ENCODE results near the gene MSANTD1. TPM values are rescaled to one million over a fixed set of nuclear protein-coding genes. Genes with fewer than 3 reads are reported as not detected.
A peak's percentile ranks its signal among the peaks of the same experiment; 100 is the strongest.

The MSANTD1 gene
- polyA plus RNA-seq, 1 of the 3 experiments (the other 2 are of a cell fraction): 0.15 TPM

DNA sequence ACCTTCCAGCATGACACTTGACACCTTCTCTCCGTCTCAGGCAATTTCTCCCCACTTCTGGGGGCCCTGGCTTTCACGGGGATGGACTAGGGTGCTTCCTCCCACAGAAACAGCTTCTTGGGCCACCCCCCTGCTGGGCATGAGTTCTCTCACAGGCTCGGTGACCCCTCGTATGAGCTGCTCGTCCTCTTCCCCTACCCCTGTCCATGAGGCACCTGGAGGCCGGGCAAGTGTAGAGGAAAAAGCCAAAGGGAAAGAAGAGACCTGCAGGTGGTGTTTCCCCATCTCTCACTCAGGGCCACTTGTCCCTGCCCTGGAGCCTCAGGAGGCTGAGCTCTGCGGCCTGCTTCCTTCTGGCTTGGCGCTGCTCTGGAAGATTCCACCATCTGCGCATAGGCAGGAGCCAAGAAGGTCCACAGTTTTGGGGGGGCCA, 41.9 kb downstream of the MSANTD1 start:
- Histone ChIP-seq H3K27me3 (ENCODE audit: insufficient read depth) (no peaks in the 10 kb centered on the region), H3K27ac (ENCODE audit: low read depth in 2 of 2, low read length in 1 of 2) (no peak overlapping the region), H3K4me3 (ENCODE audit: low read depth in 2 of 2, low read length in 1 of 2) (no peak overlapping the region; a peak in 1 of 4 replicates), H3K4me1 (ENCODE audit: control insufficient read depth in 1 of 2, insufficient read depth in 2 of 2, low read depth in 1 of 2, low read length in 1 of 2) (peaks cover 7 to 22% of the 10 kb centered on the region in 2 experiments; a peak in 2 of 4 replicates), H3K36me3 (replicated peaks in 1 of 2; ENCODE audit: control insufficient read depth in 1 of 2, insufficient read depth in 2 of 2, low read length in 1 of 2) (peaks cover 0 to 5% of the 10 kb centered on the region in 2 experiments), H3K4me2 (no peak overlapping the region), H3K9ac (no peak overlapping the region), H3K79me2 (ENCODE audit: insufficient read depth) (peaks cover 27% of the 10 kb centered on the region), H2AFZ (ENCODE audit: low read depth) (no peak overlapping the region), H3K9me2 (no peaks in the 10 kb centered on the region), H3F3A (replicated peaks; ENCODE audit: insufficient read depth) (no peaks in the 10 kb centered on the region), H4K20me1 (ENCODE audit: insufficient read depth) (no peaks in the 10 kb centered on the region), H3K9me3 (no peaks in the 10 kb centered on the region)
- TF ChIP-seq FOSL2 (IDR thresholded peaks at IDR 0.05; ENCODE audit: borderline replicate concordance, low read depth): no peak
- no peak for TF ChIP-seq MEF2A (IDR thresholded peaks at IDR 0.05; ENCODE audit: borderline replicate concordance, low read depth)
- no peak for TF ChIP-seq MXI1 (IDR thresholded peaks at IDR 0.05; ENCODE audit: low read depth, low read length)
- TF ChIP-seq, protein P1, sequence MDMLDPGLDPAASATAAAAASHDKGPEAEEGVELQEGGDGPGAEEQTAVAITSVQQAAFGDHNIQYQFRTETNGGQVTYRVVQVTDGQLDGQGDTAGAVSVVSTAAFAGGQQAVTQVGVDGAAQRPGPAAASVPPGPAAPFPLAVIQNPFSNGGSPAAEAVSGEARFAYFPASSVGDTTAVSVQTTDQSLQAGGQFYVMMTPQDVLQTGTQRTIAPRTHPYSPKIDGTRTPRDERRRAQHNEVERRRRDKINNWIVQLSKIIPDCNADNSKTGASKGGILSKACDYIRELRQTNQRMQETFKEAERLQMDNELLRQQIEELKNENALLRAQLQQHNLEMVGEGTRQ (IDR thresholded peaks at IDR 0.05; ENCODE audit: borderline replicate concordance, low read depth, low read length): no peak
- no peak for TF ChIP-seq YY1 (IDR thresholded peaks at IDR 0.05; ENCODE audit: low read depth)
- no peak for TF ChIP-seq SMC3 (IDR thresholded peaks at IDR 0.05; ENCODE audit: low read depth, low read length)
- TF ChIP-seq POLR2AphosphoS5 (IDR thresholded peaks at IDR 0.05; ENCODE audit: low read depth, low read length): no peak
- TF ChIP-seq, protein P2, sequence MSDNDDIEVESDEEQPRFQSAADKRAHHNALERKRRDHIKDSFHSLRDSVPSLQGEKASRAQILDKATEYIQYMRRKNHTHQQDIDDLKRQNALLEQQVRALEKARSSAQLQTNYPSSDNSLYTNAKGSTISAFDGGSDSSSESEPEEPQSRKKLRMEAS (IDR thresholded peaks at IDR 0.05; ENCODE audit: low read depth): no peak
- no peak for TF ChIP-seq GATA2 (CRISPR knock-in tag; IDR thresholded peaks at IDR 0.05)
- no peak for DNase-seq
- ChIA-PET POLR2A (no interaction called here), CTCF (interaction anchor here (0.6 to 1.5 kb wide), 3 partner anchors 55 to 176 kb away, joined by 3 read pairs; no protein-coding TSS in a partner anchor)
- 98% methylated on average over 8 of the region's 9 CpGs for WGBS (ENCODE audit: low lambda C conversion rate)

DNA sequence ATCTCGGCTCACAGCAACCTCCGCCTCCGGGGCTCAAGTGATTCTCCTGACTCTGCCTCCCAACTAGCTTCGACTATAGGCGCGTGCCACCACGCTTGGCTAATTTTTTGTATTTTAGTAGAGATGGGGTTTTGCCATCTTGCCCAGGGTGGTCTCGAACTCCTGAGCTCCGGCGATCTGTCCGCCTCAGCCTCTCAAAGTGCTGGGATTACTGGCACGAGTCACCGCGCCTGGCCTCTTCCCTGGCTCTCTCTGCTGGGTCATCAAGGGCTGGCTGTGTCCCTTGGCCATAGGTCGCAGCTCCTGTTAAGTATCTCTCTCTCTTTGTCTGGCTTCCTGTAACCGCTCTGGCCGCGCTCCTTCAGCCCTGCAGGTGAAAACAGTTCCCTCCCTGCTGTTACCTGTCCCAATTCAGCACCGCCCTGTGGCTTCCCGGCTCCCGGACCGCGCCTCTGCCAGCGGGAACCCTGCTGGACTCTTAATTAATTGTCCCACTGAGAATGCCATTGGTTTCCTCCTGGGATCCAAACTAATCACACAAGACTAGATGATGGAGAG, 42.5 kb downstream of the MSANTD1 start:
- peak overlapping the region; percentile 100 for H3K4me2 ChIP-seq
- peaks cover 33% of the 10 kb centered on the region for H3K79me2 ChIP-seq (ENCODE audit: insufficient read depth)
- H3K36me3 ChIP-seq (replicated peaks in 1 of 2; ENCODE audit: control insufficient read depth in 1 of 2, insufficient read depth in 2 of 2, low read length in 1 of 2): peaks cover 0 to 5% of the 10 kb centered on the region in 2 experiments
- H3K9me2 ChIP-seq: no peaks in the 10 kb centered on the region
- ChIA-PET CTCF (interaction anchor here (0.6 to 1.5 kb wide), 3 partner anchors 55 to 175 kb away, joined by 3 read pairs; no protein-coding TSS in a partner anchor), POLR2A (interaction anchor here (0.9 kb wide), 1 partner anchor 98 kb away, joined by 3 read pairs; no protein-coding TSS in a partner anchor)
- no peak for DNase-seq
- peak overlapping the region; percentile 85 for H3K9ac ChIP-seq
- H3K27me3 ChIP-seq (ENCODE audit: insufficient read depth): no peaks in the 10 kb centered on the region
- H3K27ac ChIP-seq (ENCODE audit: low read depth in 2 of 2, low read length in 1 of 2): peak overlapping the region; percentile 80 to 88
- peak overlapping the region; percentile 76 to 90 for H3K4me3 ChIP-seq (ENCODE audit: low read depth in 2 of 2, low read length in 1 of 2)
- 52% methylated on average over 24 of the region's 24 CpGs for whole genome bisulfite sequencing (ENCODE audit: low lambda C conversion rate)
- peaks cover 7 to 22% of the 10 kb centered on the region in 2 experiments; a peak in 2 of 4 replicates for H3K4me1 ChIP-seq (ENCODE audit: control insufficient read depth in 1 of 2, insufficient read depth in 2 of 2, low read depth in 1 of 2, low read length in 1 of 2)
- H3K9me3 ChIP-seq: no peaks in the 10 kb centered on the region
- peak overlapping the region; percentile 97 for H2AFZ ChIP-seq (ENCODE audit: low read depth)
- H4K20me1 ChIP-seq (ENCODE audit: insufficient read depth): peaks cover 2% of the 10 kb centered on the region; the same call in 1 of the 2 replicates
- no peaks in the 10 kb centered on the region for H3F3A ChIP-seq (replicated peaks; ENCODE audit: insufficient read depth)
- TF ChIP-seq, protein P3, sequence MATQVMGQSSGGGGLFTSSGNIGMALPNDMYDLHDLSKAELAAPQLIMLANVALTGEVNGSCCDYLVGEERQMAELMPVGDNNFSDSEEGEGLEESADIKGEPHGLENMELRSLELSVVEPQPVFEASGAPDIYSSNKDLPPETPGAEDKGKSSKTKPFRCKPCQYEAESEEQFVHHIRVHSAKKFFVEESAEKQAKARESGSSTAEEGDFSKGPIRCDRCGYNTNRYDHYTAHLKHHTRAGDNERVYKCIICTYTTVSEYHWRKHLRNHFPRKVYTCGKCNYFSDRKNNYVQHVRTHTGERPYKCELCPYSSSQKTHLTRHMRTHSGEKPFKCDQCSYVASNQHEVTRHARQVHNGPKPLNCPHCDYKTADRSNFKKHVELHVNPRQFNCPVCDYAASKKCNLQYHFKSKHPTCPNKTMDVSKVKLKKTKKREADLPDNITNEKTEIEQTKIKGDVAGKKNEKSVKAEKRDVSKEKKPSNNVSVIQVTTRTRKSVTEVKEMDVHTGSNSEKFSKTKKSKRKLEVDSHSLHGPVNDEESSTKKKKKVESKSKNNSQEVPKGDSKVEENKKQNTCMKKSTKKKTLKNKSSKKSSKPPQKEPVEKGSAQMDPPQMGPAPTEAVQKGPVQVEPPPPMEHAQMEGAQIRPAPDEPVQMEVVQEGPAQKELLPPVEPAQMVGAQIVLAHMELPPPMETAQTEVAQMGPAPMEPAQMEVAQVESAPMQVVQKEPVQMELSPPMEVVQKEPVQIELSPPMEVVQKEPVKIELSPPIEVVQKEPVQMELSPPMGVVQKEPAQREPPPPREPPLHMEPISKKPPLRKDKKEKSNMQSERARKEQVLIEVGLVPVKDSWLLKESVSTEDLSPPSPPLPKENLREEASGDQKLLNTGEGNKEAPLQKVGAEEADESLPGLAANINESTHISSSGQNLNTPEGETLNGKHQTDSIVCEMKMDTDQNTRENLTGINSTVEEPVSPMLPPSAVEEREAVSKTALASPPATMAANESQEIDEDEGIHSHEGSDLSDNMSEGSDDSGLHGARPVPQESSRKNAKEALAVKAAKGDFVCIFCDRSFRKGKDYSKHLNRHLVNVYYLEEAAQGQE (IDR thresholded peaks at IDR 0.05; ENCODE audit: low read depth, low read length): no peak
- no peak for TF ChIP-seq EZH2phosphoT487 (IDR thresholded peaks at IDR 0.05; ENCODE audit: borderline replicate concordance, low read depth)
- TF ChIP-seq, protein P4, sequence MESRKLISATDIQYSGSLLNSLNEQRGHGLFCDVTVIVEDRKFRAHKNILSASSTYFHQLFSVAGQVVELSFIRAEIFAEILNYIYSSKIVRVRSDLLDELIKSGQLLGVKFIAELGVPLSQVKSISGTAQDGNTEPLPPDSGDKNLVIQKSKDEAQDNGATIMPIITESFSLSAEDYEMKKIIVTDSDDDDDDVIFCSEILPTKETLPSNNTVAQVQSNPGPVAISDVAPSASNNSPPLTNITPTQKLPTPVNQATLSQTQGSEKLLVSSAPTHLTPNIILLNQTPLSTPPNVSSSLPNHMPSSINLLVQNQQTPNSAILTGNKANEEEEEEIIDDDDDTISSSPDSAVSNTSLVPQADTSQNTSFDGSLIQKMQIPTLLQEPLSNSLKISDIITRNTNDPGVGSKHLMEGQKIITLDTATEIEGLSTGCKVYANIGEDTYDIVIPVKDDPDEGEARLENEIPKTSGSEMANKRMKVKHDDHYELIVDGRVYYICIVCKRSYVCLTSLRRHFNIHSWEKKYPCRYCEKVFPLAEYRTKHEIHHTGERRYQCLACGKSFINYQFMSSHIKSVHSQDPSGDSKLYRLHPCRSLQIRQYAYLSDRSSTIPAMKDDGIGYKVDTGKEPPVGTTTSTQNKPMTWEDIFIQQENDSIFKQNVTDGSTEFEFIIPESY (IDR thresholded peaks at IDR 0.05; ENCODE audit: borderline replicate concordance, low read depth): no peak
- no peak for TF ChIP-seq MEF2A (IDR thresholded peaks at IDR 0.05; ENCODE audit: borderline replicate concordance, low read depth)
- TF ChIP-seq ELF1 (IDR thresholded peaks at IDR 0.05): no peak
- TF ChIP-seq TCF12 (IDR thresholded peaks at IDR 0.05): no peak
- TF ChIP-seq TEAD4 (IDR thresholded peaks at IDR 0.05; ENCODE audit: borderline replicate concordance, insufficient read depth): no peak
- TF ChIP-seq JUND (IDR thresholded peaks at IDR 0.05): no peak
- TF ChIP-seq GABPA (IDR thresholded peaks at IDR 0.05; ENCODE audit: low read depth): no peak
- no peak for TF ChIP-seq MXI1 (IDR thresholded peaks at IDR 0.05; ENCODE audit: low read depth, low read length)
- TF ChIP-seq CTCF (IDR thresholded peaks at IDR 0.05): no peak
